Mucosa of rectum (tissue), 2 donors: ENCODE data around the gene CAPN10.

Experiments
- H3K27ac ChIP-seq, 2 donors: one replicate each; pipeline ENCODE4 v1.7.0; 2013; ENCODE audit warnings: inconsistent platforms in 2 of 2, low read depth in 2 of 2, low read length in 2 of 2
- H3K27me3 ChIP-seq, 2 donors: one replicate each; pipeline ENCODE4 v1.7.0; 2013; ENCODE audit warnings: low read length in 2 of 2; ENCODE audit not compliant: control insufficient read depth in 2 of 2, insufficient read depth in 2 of 2
- H3K36me3 ChIP-seq, 2 donors: one replicate each; pipeline ENCODE4 v1.7.0; 2013; ENCODE audit warnings: low read length in 2 of 2; ENCODE audit not compliant: control insufficient read depth in 2 of 2, insufficient read depth in 2 of 2
- H3K4me1 ChIP-seq, 2 donors: one replicate each; pipeline ENCODE4 v1.7.0; 2013; ENCODE audit warnings: low read length in 2 of 2, mild to moderate bottlenecking in 1 of 2; ENCODE audit not compliant: control insufficient read depth in 2 of 2, insufficient read depth in 2 of 2
- H3K4me3 ChIP-seq, 2 donors: one replicate each; pipeline ENCODE4 v1.7.0; 2013; ENCODE audit warnings: low read length in 2 of 2
- H3K9ac ChIP-seq, 2 donors: one replicate each; pipeline ENCODE4 v1.7.0; 2013; ENCODE audit warnings: low read length in 2 of 2, low read depth in 1 of 2, mild to moderate bottlenecking in 1 of 2
- H3K9me3 ChIP-seq, 2 donors: one replicate each; pipeline ENCODE4 v1.7.0; 2013; ENCODE audit warnings: low read length in 2 of 2; ENCODE audit not compliant: control insufficient read depth in 2 of 2
- donor health status: healthy.
- donor health status: Normal muscosa, but diverticular disease.

CAPN10 gene

GRCh38 chr2:240624950-240625621, 38.6 kb downstream of the CAPN10 start, which contains the start of gene GPR35:
Gene GPR35 (plus strand): TSS chr2:240625480. CDS start chr2:240629953, 4,473 bp downstream.
- Histone ChIP-seq H3K27ac (peak within 1 kb of the TSS in 1 of 2 donors; percentile 67), H3K9ac (no peak within 1 kb of the TSS), H3K4me1 (peaks cover 10 to 11% of the 10 kb centered on the region in 2 donors), H3K4me3 (peak within 1 kb of the TSS in 1 of 2 donors; percentile 20), H3K36me3 (peaks cover 7 to 15% of the 10 kb centered on the region in 2 donors), H3K27me3 (no peaks in the 10 kb centered on the region), H3K9me3 (no peaks in the 10 kb centered on the region)

- peak overlapping the region in 1 of 2 donors; percentile 32 for H3K9ac ChIP-seq
- no peaks in the 10 kb centered on the region for H3K27me3 ChIP-seq
- peaks cover 11 to 13% of the 10 kb centered on the region in 2 donors for H3K36me3 ChIP-seq
- peak overlapping the region in 1 of 2 donors; percentile 67 for H3K27ac ChIP-seq
- H3K4me1 ChIP-seq = peaks cover 6 to 10% of the 10 kb centered on the region in 2 donors
- peak overlapping the region in 1 of 2 donors; percentile 20 for H3K4me3 ChIP-seq
- H3K9me3 ChIP-seq = no peaks in the 10 kb centered on the region
Measured at GRCh38 chr2:240626531-240627300, 40.2 kb downstream of the CAPN10 start.

GRCh38 chr2:240627736-240628506, 41.4 kb downstream of the CAPN10 start:
- peaks cover 0 to 7% of the 10 kb centered on the region in 2 donors for H3K4me1 ChIP-seq
- H3K9ac ChIP-seq = no peak overlapping the region
- no peak overlapping the region for H3K27ac ChIP-seq
- peaks cover 10 to 14% of the 10 kb centered on the region in 2 donors for H3K36me3 ChIP-seq
- H3K27me3 ChIP-seq = no peaks in the 10 kb centered on the region
- no peaks in the 10 kb centered on the region for H3K9me3 ChIP-seq
- no peak overlapping the region for H3K4me3 ChIP-seq

- Histone ChIP-seq H3K4me1 (peaks cover 0 to 7% of the 10 kb centered on the region in 2 donors), H3K4me3 (no peak overlapping the region), H3K36me3 (peaks cover 10 to 14% of the 10 kb centered on the region in 2 donors), H3K9me3 (no peaks in the 10 kb centered on the region), H3K27ac (no peak overlapping the region), H3K9ac (no peak overlapping the region), H3K27me3 (no peaks in the 10 kb centered on the region)
Measured at GRCh38 chr2:240628507-240628807, 41.9 kb downstream of the CAPN10 start.

- no peak overlapping the region for H3K27ac ChIP-seq
- peaks cover 0 to 4% of the 10 kb centered on the region in 2 donors for H3K9me3 ChIP-seq
- H3K4me1 ChIP-seq = peaks cover 0 to 7% of the 10 kb centered on the region in 2 donors
- no peak overlapping the region for H3K9ac ChIP-seq
- H3K4me3 ChIP-seq = no peak overlapping the region
- peaks cover 10 to 14% of the 10 kb centered on the region in 2 donors for H3K36me3 ChIP-seq
- no peaks in the 10 kb centered on the region for H3K27me3 ChIP-seq
Measured at GRCh38 chr2:240628808-240629618, 42.5 kb downstream of the CAPN10 start.

- H3K9me3 ChIP-seq = peaks cover 1 to 4% of the 10 kb centered on the region in 2 donors
- H3K27me3 ChIP-seq = no peaks in the 10 kb centered on the region
- no peak overlapping the region for H3K9ac ChIP-seq
- H3K27ac ChIP-seq = no peak overlapping the region
- H3K36me3 ChIP-seq = peaks cover 10 to 14% of the 10 kb centered on the region in 2 donors
- peaks cover 0 to 6% of the 10 kb centered on the region in 2 donors for H3K4me1 ChIP-seq
- H3K4me3 ChIP-seq = no peak overlapping the region
Measured at GRCh38 chr2:240629619-240629967, 43.1 kb downstream of the CAPN10 start.

GRCh38 chr2:240629968-240630770, 43.6 kb downstream of the CAPN10 start:
- peaks cover 10 to 14% of the 10 kb centered on the region in 2 donors for H3K36me3 ChIP-seq
- no peak overlapping the region for H3K27ac ChIP-seq
- no peaks in the 10 kb centered on the region for H3K27me3 ChIP-seq
- H3K9ac ChIP-seq = no peak overlapping the region
- H3K9me3 ChIP-seq = peaks cover 1 to 4% of the 10 kb centered on the region in 2 donors
- H3K4me3 ChIP-seq = no peak overlapping the region
- H3K4me1 ChIP-seq = no peaks in the 10 kb centered on the region

- peaks cover 1 to 4% of the 10 kb centered on the region in 2 donors for H3K9me3 ChIP-seq
- no peak overlapping the region for H3K27ac ChIP-seq
- H3K27me3 ChIP-seq = no peaks in the 10 kb centered on the region
- no peak overlapping the region for H3K4me3 ChIP-seq
- H3K36me3 ChIP-seq = peaks cover 10 to 14% of the 10 kb centered on the region in 2 donors
- no peak overlapping the region for H3K9ac ChIP-seq
- no peaks in the 10 kb centered on the region for H3K4me1 ChIP-seq
Measured at GRCh38 chr2:240630771-240631547, 44.4 kb downstream of the CAPN10 start.
